ENCODE data around the gene ZC2HC1B. TPM values are rescaled to one million over a fixed set of nuclear protein-coding genes. Genes with fewer than 3 reads are reported as not detected.

ZC2HC1B gene
- total and polyA plus RNA-seq, 9 donors: 0.50 TPM; not detected in 8

DNA sequence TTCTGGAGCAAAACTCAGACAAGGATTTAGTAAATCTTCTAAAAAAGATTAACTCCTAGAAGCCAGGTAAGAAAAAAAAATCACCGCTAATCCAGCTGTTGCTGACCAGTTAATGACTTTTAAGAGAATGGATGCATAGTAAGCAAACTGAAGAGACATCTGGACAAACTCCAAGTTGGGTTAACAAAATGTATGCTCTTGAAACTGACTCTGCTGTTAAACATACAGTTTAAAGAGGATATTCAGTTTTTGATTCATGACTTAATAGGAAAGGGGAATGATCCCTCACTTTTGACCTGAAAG, 73.3 kb downstream of the ZC2HC1B start:
- WGBS, 3 donors: 93 to 99% (median 97%) methylated on average over 1 of the region's 1 CpG
- no peak for DNase-seq
- TF ChIP-seq, protein P1, sequence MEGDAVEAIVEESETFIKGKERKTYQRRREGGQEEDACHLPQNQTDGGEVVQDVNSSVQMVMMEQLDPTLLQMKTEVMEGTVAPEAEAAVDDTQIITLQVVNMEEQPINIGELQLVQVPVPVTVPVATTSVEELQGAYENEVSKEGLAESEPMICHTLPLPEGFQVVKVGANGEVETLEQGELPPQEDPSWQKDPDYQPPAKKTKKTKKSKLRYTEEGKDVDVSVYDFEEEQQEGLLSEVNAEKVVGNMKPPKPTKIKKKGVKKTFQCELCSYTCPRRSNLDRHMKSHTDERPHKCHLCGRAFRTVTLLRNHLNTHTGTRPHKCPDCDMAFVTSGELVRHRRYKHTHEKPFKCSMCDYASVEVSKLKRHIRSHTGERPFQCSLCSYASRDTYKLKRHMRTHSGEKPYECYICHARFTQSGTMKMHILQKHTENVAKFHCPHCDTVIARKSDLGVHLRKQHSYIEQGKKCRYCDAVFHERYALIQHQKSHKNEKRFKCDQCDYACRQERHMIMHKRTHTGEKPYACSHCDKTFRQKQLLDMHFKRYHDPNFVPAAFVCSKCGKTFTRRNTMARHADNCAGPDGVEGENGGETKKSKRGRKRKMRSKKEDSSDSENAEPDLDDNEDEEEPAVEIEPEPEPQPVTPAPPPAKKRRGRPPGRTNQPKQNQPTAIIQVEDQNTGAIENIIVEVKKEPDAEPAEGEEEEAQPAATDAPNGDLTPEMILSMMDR (IDR thresholded peaks at IDR 0.05): no peak
- no peak for TF ChIP-seq POLR2A (IDR thresholded peaks at IDR 0.05)
- TF ChIP-seq EP300 (IDR thresholded peaks at IDR 0.05): no peak
- H3K4me1 ChIP-seq (ENCODE audit: insufficient read depth): no peaks in the 10 kb centered on the region
- no peak overlapping the region for H3K27ac ChIP-seq
- no peaks in the 10 kb centered on the region for H3K9me3 ChIP-seq
- no peaks in the 10 kb centered on the region for H3K27me3 ChIP-seq
- H3K4me3 ChIP-seq: no peak overlapping the region
- no peaks in the 10 kb centered on the region for H3K36me3 ChIP-seq
- intact Hi-C loops (cut with DNase I): no loop called here

DNA sequence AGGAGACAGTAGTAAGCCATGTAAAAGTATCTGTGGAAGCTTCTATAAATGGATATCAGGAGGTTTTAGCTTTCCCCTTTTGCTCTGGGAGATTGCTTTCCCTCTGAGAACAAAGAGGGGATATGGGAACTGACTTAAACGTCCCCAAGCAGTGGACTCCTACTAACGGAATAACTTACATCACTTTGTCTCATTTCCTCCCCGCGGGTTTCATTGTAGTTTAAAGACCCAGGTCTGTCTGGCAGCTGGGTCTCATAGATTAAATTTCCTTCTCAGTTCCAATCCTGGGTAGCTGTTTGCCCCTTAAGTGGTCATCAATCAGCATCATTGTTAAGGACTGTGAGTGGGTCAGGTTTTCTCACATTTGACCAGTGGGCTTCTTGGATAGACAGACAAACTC, 75.1 kb downstream of the ZC2HC1B start:
- Histone ChIP-seq H3K9me3 (no peaks in the 10 kb centered on the region), H3K4me3 (no peak overlapping the region), H3K27ac (no peak overlapping the region), H3K36me3 (no peaks in the 10 kb centered on the region), H3K4me1 (ENCODE audit: insufficient read depth) (no peaks in the 10 kb centered on the region), H3K27me3 (no peaks in the 10 kb centered on the region)
- 62 to 72% (median 69%) methylated on average over 4 of the region's 4 CpGs for WGBS, 3 donors
- no peak for DNase-seq
- intact Hi-C loops (cut with DNase I): no loop called here
- TF ChIP-seq, protein P1 (IDR thresholded peaks at IDR 0.05): no peak
- no peak for TF ChIP-seq EP300 (IDR thresholded peaks at IDR 0.05)
- no peak for TF ChIP-seq POLR2A (IDR thresholded peaks at IDR 0.05)

DNA sequence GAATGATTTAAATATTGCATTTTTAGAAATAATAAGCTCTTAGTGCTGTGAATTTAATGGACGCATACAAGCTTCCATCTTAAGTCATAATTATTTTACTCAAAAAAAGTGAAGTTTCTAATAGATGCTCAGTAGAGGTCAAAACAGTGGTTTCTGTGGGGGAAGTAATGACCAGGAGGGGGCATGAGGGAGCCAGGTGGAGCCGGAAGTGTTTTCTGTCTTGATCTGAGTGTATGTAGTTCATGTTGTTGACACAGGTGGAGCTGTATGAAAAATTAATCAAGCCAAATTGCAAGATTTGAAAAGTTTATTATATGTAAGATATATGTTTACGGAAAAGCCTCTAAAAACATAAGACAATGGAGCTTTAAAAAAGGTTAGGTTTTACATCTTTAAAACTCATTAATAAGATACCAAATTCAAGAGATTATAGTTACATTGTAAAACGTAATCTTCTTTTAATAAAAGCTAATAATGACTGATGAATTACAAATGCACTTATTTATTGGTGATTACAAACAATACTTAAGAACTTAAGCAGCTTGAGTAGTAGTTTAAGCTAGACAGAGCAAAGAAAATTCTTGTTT, 75.8 kb downstream of the ZC2HC1B start:
- 49 to 58% (median 54%) methylated on average over 4 of the region's 4 CpGs for WGBS, 3 donors
- H3K27me3 ChIP-seq: no peaks in the 10 kb centered on the region
- H3K27ac ChIP-seq: no peak overlapping the region
- TF ChIP-seq POLR2A (IDR thresholded peaks at IDR 0.05): no peak
- TF ChIP-seq, protein P1 (IDR thresholded peaks at IDR 0.05): peak in 1 of 3 donors; percentile 27
- TF ChIP-seq EP300 (IDR thresholded peaks at IDR 0.05): no peak
- intact Hi-C loops (cut with DNase I): loop anchor here in 1 of 4 donors (5.0 kb wide), 1 partner anchor 67 kb away; the partner anchor contains the start of gene PLAGL1
- DNase-seq: peak in 1 of 5 donors; percentile 47
- H3K36me3 ChIP-seq: no peaks in the 10 kb centered on the region
- no peaks in the 10 kb centered on the region for H3K9me3 ChIP-seq
- no peak overlapping the region for H3K4me3 ChIP-seq
- H3K4me1 ChIP-seq (ENCODE audit: insufficient read depth): no peaks in the 10 kb centered on the region

DNA sequence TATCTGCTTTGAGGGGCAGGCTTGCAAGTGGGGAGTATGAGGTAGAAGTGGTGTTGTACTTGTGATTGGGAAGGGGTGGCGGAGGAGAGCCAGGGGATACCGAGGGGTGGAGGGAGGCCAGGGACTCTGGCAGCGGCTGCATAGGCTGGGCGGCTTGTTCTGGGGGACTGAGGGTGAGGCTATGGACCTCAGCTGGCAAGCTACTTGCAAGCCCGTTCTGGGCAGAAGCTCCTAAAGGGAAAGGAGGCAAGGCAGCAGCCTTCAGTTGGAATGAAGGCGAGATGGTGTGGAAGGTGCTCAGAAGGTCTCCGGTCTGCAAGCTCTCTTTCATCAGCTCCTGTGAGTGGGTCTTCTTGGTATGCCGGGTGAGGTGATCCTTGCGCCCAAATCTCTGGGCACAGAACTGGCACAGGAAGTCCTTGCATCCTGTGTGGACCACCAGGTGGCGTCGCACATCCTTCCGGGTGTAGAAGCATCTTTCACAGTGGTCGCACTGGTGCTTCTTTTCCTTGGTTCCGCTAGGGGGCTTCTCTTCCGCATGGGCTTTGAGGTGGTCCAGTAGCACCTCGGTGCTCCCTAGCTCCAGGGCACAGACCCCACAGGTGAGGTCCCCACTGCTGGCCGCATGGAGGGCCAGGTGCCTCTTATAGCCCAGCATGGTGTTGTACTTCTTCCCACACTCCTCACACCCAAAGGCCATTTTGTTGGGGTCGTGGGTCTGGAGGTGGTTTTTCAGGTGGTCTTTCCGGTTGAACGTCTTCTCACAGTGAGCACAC, 77.8 kb downstream of the ZC2HC1B start:
- WGBS, 3 donors: 72 to 76% (median 72%) methylated on average over 20 of the region's 20 CpGs
- Histone ChIP-seq H3K36me3 (no peaks in the 10 kb centered on the region), H3K27me3 (no peaks in the 10 kb centered on the region), H3K4me3 (no peak overlapping the region), H3K9me3 (no peaks in the 10 kb centered on the region), H3K4me1 (ENCODE audit: insufficient read depth) (no peaks in the 10 kb centered on the region), H3K27ac (no peak overlapping the region)
- DNase-seq: peak; percentile 27 to 66 (median 58)
- no peak for TF ChIP-seq POLR2A (IDR thresholded peaks at IDR 0.05)
- TF ChIP-seq, protein P1 (IDR thresholded peaks at IDR 0.05): peak in 1 of 3 donors; percentile 22
- TF ChIP-seq EP300 (IDR thresholded peaks at IDR 0.05): no peak
- intact Hi-C loops (cut with DNase I): loop anchor here in 1 of 4 donors (5.0 kb wide), 1 partner anchor 65 kb away; the partner anchor contains the start of gene PLAGL1
